ENCODE data around the gene GDE1.

DNA sequence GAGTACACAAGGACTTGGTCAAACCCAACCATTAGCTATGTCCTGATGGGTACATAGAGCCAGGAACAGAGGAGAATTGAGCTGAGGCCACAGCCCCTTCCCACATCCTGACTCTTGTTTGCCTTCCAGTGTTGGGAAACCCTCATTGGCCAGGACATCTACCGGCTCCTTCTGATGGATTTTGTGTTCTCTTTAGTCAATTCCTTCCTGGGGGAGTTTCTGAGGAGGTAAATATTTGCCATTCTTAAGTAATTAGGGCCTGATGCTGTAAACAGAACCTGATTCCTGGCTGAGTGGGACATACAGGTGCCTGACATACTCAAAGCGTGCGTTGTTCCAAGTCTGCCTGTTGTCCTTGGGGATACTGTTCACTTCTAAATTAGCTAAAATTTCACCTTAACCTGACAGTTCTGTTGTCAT is 42.6 kb downstream of the GDE1 start:
- TF ChIP-seq, protein P1, sequence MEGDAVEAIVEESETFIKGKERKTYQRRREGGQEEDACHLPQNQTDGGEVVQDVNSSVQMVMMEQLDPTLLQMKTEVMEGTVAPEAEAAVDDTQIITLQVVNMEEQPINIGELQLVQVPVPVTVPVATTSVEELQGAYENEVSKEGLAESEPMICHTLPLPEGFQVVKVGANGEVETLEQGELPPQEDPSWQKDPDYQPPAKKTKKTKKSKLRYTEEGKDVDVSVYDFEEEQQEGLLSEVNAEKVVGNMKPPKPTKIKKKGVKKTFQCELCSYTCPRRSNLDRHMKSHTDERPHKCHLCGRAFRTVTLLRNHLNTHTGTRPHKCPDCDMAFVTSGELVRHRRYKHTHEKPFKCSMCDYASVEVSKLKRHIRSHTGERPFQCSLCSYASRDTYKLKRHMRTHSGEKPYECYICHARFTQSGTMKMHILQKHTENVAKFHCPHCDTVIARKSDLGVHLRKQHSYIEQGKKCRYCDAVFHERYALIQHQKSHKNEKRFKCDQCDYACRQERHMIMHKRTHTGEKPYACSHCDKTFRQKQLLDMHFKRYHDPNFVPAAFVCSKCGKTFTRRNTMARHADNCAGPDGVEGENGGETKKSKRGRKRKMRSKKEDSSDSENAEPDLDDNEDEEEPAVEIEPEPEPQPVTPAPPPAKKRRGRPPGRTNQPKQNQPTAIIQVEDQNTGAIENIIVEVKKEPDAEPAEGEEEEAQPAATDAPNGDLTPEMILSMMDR (IDR thresholded peaks at IDR 0.05) = no peak
- TF ChIP-seq EP300 (IDR thresholded peaks at IDR 0.05) = no peak
